ENCODE results near the gene GASK1A.

- TF ChIP-seq CTCF (IDR thresholded peaks at IDR 0.05), result no peak
- no peak for TF ChIP-seq POLR2AphosphoS5 (IDR thresholded peaks at IDR 0.05)
These were observed 30.4 kb downstream of the GASK1A start for GRCh38 chr3:43009547-43009946.

Data from breast epithelium (tissue), 3 donors.